Keratinocyte (primary cell): ENCODE data around the gene TSPAN11. TPM values are rescaled to one million over a fixed set of nuclear protein-coding genes. Genes with fewer than 3 reads are reported as not detected.

Experiments
- DNase-seq: peaks from one replicate; pipeline ENCODE4 v3.0.0-alpha.2; 2011; ENCODE audit warnings: low read depth, missing footprints, low spot score
- FAIRE-seq: peaks from 2 replicates; lab custom pipeline; 2011; peaks lifted over from hg19 to GRCh38; lab: Jason Lieb, UNC
- H2AFZ ChIP-seq: 2 replicates; pipeline ENCODE4 v1.6.0; 2012; ENCODE audit warnings: low read length, control low read depth, inconsistent platforms; ENCODE audit not compliant: control insufficient read depth
- H3K27ac ChIP-seq: 2 replicates; pipeline ENCODE4 v1.5.1; 2011; ENCODE audit warnings: low read length; ENCODE audit not compliant: control insufficient read depth, insufficient read depth
- H3K27me3 ChIP-seq: 3 replicates; pipeline ENCODE4 v1.6.0; 2011; ENCODE audit warnings: low read length; ENCODE audit not compliant: control insufficient read depth, insufficient read depth; ENCODE audit errors: extremely low read depth
- H3K36me3 ChIP-seq, 2 experiments: 2 replicates in 1 of 2; 3 replicates in 1 of 2; pipeline ENCODE4 v1.5.1; 2011; ENCODE audit warnings: low read length in 2 of 2, mild to moderate bottlenecking in 1 of 2; ENCODE audit not compliant: control insufficient read depth in 2 of 2, insufficient read depth in 2 of 2; ENCODE audit errors: extremely low read depth in 1 of 2
- H3K4me1 ChIP-seq: 3 replicates; pipeline ENCODE4 v1.5.1; 2011; ENCODE audit warnings: low read length; ENCODE audit not compliant: control insufficient read depth, insufficient read depth; ENCODE audit errors: extremely low read depth
- H3K4me2 ChIP-seq: 3 replicates; pipeline ENCODE4 v1.6.0; 2011; ENCODE audit warnings: low read depth, low read length; ENCODE audit not compliant: control insufficient read depth, insufficient read depth; ENCODE audit errors: extremely low read depth
- H3K4me3 ChIP-seq, 3 experiments: fragments of 200-600 bp in 1 of 3; sonication (generic) in 1 of 3; 2 replicates in 2 of 3; 3 replicates in 1 of 3; pipeline ENCODE4 v1.5.1; 2011 to 2016; ENCODE audit warnings: low read length in 3 of 3, mild to moderate bottlenecking in 3 of 3, control low read depth in 2 of 3, inconsistent platforms in 1 of 3, low read depth in 1 of 3, mixed read lengths in 1 of 3, mixed run types in 1 of 3, moderate library complexity in 1 of 3; ENCODE audit not compliant: control insufficient read depth in 2 of 3, insufficient read depth in 2 of 3; ENCODE audit errors: extremely low read depth in 1 of 3
- H3K79me2 ChIP-seq: 2 replicates; pipeline ENCODE4 v1.6.0; 2012; ENCODE audit warnings: low read length; ENCODE audit not compliant: control insufficient read depth, insufficient read depth
- H3K9ac ChIP-seq: 3 replicates; pipeline ENCODE4 v1.6.0; 2011; ENCODE audit warnings: low read length; ENCODE audit not compliant: control insufficient read depth, insufficient read depth; ENCODE audit errors: extremely low read depth
- H3K9me1 ChIP-seq: 3 replicates; pipeline ENCODE4 v1.6.0; 2011; ENCODE audit warnings: low read length; ENCODE audit not compliant: control insufficient read depth, insufficient read depth; ENCODE audit errors: extremely low read depth
- H3K9me3 ChIP-seq: 2 replicates; pipeline ENCODE4 v1.5.1; 2012; ENCODE audit warnings: low read depth, low read length; ENCODE audit not compliant: control insufficient read depth
- H4K20me1 ChIP-seq: 3 replicates; pipeline ENCODE4 v1.6.0; 2011; ENCODE audit warnings: low read length; ENCODE audit not compliant: control insufficient read depth, insufficient read depth; ENCODE audit errors: extremely low read depth
- CTCF ChIP-seq, 3 experiments: IDR thresholded peaks in 1 of 3; conservative IDR thresholded peaks in 1 of 3; optimal IDR thresholded peaks in 1 of 3; 2 replicates in 2 of 3; 3 replicates in 1 of 3; pipeline versions ENCODE3 to v1.5.1; 2011; ENCODE audit warnings: low read length in 3 of 3, mild to moderate bottlenecking in 3 of 3, moderate library complexity in 2 of 3, control low read depth in 1 of 3, inconsistent platforms in 1 of 3; ENCODE audit not compliant: insufficient read depth in 2 of 3; ENCODE audit errors: extremely low read depth in 1 of 3
- EZH2 ChIP-seq: IDR thresholded peaks from one replicate; pipeline ENCODE4 v1.6.1; 2012; ENCODE audit warnings: inconsistent platforms, mild to moderate bottlenecking, low read length, moderate library complexity
- dilution Hi-C: fragments of 300-500 bp; cut with MboI; formaldehyde crosslinking; loops from one replicate; pipeline ENCODE4 v1.7.0; 2020; ENCODE audit warnings: low sequenced_read_pairs; ENCODE audit not compliant: extremely low pct_ligation_motif_present
- polyA plus RNA-seq, 5 experiments: library from polyadenylated mRNA; depleted of rRNA in 3 of 5; stranded (reverse) in 3 of 5; stranded (forward) in 1 of 5; unstranded in 1 of 5; fragments of >200 nt; gene quantifications; 1 replicate in 1 of 5; 2 replicates in 3 of 5; 3 replicates in 1 of 5; pipeline versions ENCODE4 v1.2.1 to v1.2.3, GENCODE V29; 2011 to 2012; ENCODE audit warnings: missing spikeins in 2 of 5, low read depth in 1 of 5, low replicate concordance in 1 of 5

The TSPAN11 gene
- polyA plus RNA-seq, 1 donor (not counting 4 experiments of a cell fraction or from before 2014, with no cell fraction given), result not detected

DNA sequence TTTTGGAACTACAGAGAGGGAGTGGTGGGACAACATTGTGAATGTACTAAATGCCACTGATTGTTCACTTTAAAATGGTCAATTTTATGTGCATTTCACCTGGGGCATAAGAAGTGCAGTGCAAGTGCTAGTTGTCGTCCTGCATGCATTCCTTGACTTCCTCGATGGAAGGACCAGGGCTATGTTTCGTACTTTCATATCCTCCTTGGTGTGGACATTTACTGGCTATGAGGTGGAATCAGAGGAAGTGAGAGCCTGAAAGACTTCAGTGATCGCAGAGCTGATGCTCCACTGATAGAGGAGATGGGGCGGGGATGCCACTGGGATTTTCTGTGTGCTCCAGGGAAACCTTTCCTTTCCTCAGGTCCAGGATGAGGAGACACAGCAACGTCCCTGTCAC is 93.0 kb downstream of the TSPAN11 start:
- H3K9me1 ChIP-seq, result no peaks in the 10 kb centered on the region
- H3K27me3 ChIP-seq, result peaks cover 7% of the 10 kb centered on the region
- H3K9me3 ChIP-seq, result no peaks in the 10 kb centered on the region
- no peaks in the 10 kb centered on the region for H3K79me2 ChIP-seq
- H3K4me2 ChIP-seq, result no peak overlapping the region
- H2AFZ ChIP-seq, result no peak overlapping the region
- DNase-seq, result no peak
- H4K20me1 ChIP-seq, result no peaks in the 10 kb centered on the region
- dilution Hi-C loops, result no loop called here
- TF ChIP-seq CTCF (optimal IDR thresholded peaks at IDR 0.05 in 1 of 3, IDR thresholded peaks at IDR 0.05 in 1 of 3, conservative IDR thresholded peaks at IDR 0.05 in 1 of 3; ENCODE audit: extremely low read depth in 1 of 3, insufficient read depth in 2 of 3, low read length in 3 of 3) (no peak), EZH2 (no peak)
- H3K4me3 ChIP-seq, result no peak overlapping the region
- H3K27ac ChIP-seq, result no peak overlapping the region
- FAIRE-seq, result no peak
- no peaks in the 10 kb centered on the region for H3K36me3 ChIP-seq
- no peaks in the 10 kb centered on the region for H3K4me1 ChIP-seq
- no peak overlapping the region for H3K9ac ChIP-seq

- no peak overlapping the region for H3K9ac ChIP-seq
- no peak for DNase-seq
- no peaks in the 10 kb centered on the region for H3K4me1 ChIP-seq
- H3K4me3 ChIP-seq, result no peak overlapping the region
- H3K27ac ChIP-seq, result no peak overlapping the region
- H3K4me2 ChIP-seq, result no peak overlapping the region
- no peaks in the 10 kb centered on the region for H3K9me1 ChIP-seq
- no peak for FAIRE-seq
- no peaks in the 10 kb centered on the region for H3K79me2 ChIP-seq
- H3K27me3 ChIP-seq, result peaks cover 7% of the 10 kb centered on the region
- TF ChIP-seq CTCF (optimal IDR thresholded peaks at IDR 0.05 in 1 of 3, IDR thresholded peaks at IDR 0.05 in 1 of 3, conservative IDR thresholded peaks at IDR 0.05 in 1 of 3; ENCODE audit: extremely low read depth in 1 of 3, insufficient read depth in 2 of 3, low read length in 3 of 3) (no peak), EZH2 (no peak)
- dilution Hi-C loops, result no loop called here
- no peaks in the 10 kb centered on the region for H4K20me1 ChIP-seq
- H2AFZ ChIP-seq, result no peak overlapping the region
- no peaks in the 10 kb centered on the region for H3K36me3 ChIP-seq
- H3K9me3 ChIP-seq, result no peaks in the 10 kb centered on the region
These were observed 93.4 kb downstream of the TSPAN11 start for GRCh38 chr12:31019976-31020375.
